Natural killer cell treated with Interleukin-12 subunit alpha and Interleukin-12 subunit beta and Interleukin-15 and Interleukin-18, amount 100 ng/mL, for 72 hours (primary cell): ENCODE measurements around the gene BHLHE41. TPM values are rescaled to one million over a fixed set of nuclear protein-coding genes. Genes with fewer than 3 reads are reported as not detected.

ENCODE experiments used
- ATAC-seq, 2 donors: fragments of 150-1000 bp; cut with Tn5 transposase in 1 of 2; sonication (Bioruptor Pico), chemical (Tn5 transposase) in 1 of 2; 2 replicates each; pipeline ENCODE4 v1.10.0; 2021
- DNase-seq: peaks from one replicate; pipeline ENCODE4 v3.0.0; 2022; ENCODE audit warnings: low spot score
- H3K27ac Mint-ChIP-seq, 2 donors: 1 replicate in 1 of 2; 2 replicates in 1 of 2; pipeline ENCODE4 v1.8.0; 2022; ENCODE audit warnings: mixed read lengths in 2 of 2, mild to moderate bottlenecking in 1 of 2, moderate library complexity in 1 of 2
- H3K27me3 Mint-ChIP-seq, 2 donors: 1 replicate in 1 of 2; 2 replicates in 1 of 2; pipeline ENCODE4 v1.8.0; 2022; ENCODE audit warnings: mixed read lengths in 2 of 2
- H3K36me3 Mint-ChIP-seq: one replicate; pipeline ENCODE4 v1.8.0; 2022; ENCODE audit warnings: mixed read lengths
- H3K4me1 Mint-ChIP-seq, 2 donors: 1 replicate in 1 of 2; 2 replicates in 1 of 2; pipeline ENCODE4 v1.8.0; 2022; ENCODE audit warnings: low read depth in 2 of 2, mixed read lengths in 2 of 2, mild to moderate bottlenecking in 1 of 2
- H3K4me3 Mint-ChIP-seq: one replicate; pipeline ENCODE4 v1.8.0; 2022; ENCODE audit warnings: mixed read lengths
- H3K9me3 Mint-ChIP-seq: 2 replicates; pipeline ENCODE4 v1.8.0; 2022; ENCODE audit warnings: mixed read lengths
- total RNA-seq, 2 donors: library from RNA; stranded (reverse); gene quantifications; one replicate each; pipeline ENCODE4 v1.2.3, GENCODE V29; 2022

Gene BHLHE41
- total RNA-seq, 2 donors from 2014 or later: not detected

- Mint-ChIP-seq H3K4me3 (no peak overlapping the region), H3K36me3 (no peaks in the 10 kb centered on the region), H3K27ac (no peak overlapping the region), H3K4me1 (peaks cover 12 to 18% of the 10 kb centered on the region in 2 donors), H3K27me3 (peaks cover 43 to 58% of the 10 kb centered on the region in 2 donors), H3K9me3 (no peaks in the 10 kb centered on the region)
- ATAC-seq (no peak), DNase-seq (no peak)
Measured at GRCh38 chr12:26116829-26117715, 7.8 kb downstream of the BHLHE41 start.

GRCh38 chr12:26114720-26115401, 10.0 kb downstream of the BHLHE41 start:
- Mint-ChIP-seq H3K9me3 (no peaks in the 10 kb centered on the region), H3K4me1 (peaks cover 6 to 12% of the 10 kb centered on the region in 2 donors), H3K27ac (no peak overlapping the region), H3K27me3 (peaks cover 34 to 53% of the 10 kb centered on the region in 2 donors), H3K4me3 (peak overlapping the region; percentile 65), H3K36me3 (no peaks in the 10 kb centered on the region)
- ATAC-seq: no peak
- DNase-seq: no peak

- Mint-ChIP-seq H3K4me3 (peak overlapping the region; percentile 65), H3K27me3 (peaks cover 32 to 53% of the 10 kb centered on the region in 2 donors), H3K4me1 (peaks cover 6 to 12% of the 10 kb centered on the region in 2 donors), H3K9me3 (no peaks in the 10 kb centered on the region), H3K36me3 (no peaks in the 10 kb centered on the region), H3K27ac (no peak overlapping the region)
- DNase-seq (no peak), ATAC-seq (peak; percentile 89 to 91)
Measured at GRCh38 chr12:26113853-26114719, 10.8 kb downstream of the BHLHE41 start.

- H3K27ac Mint-ChIP-seq: no peak overlapping the region
- peaks cover 6 to 12% of the 10 kb centered on the region in 2 donors for H3K4me1 Mint-ChIP-seq
- DNase-seq (no peak), ATAC-seq (no peak)
- H3K36me3 Mint-ChIP-seq: no peaks in the 10 kb centered on the region
- peak overlapping the region; percentile 56 for H3K4me3 Mint-ChIP-seq
- H3K9me3 Mint-ChIP-seq: no peaks in the 10 kb centered on the region
- peaks cover 29 to 59% of the 10 kb centered on the region in 2 donors for H3K27me3 Mint-ChIP-seq
Measured at GRCh38 chr12:26113181-26113654, 11.6 kb downstream of the BHLHE41 start.

- no peaks in the 10 kb centered on the region for H3K36me3 Mint-ChIP-seq
- H3K4me1 Mint-ChIP-seq: peaks cover 6 to 12% of the 10 kb centered on the region in 2 donors
- H3K27ac Mint-ChIP-seq: no peak overlapping the region
- ATAC-seq (no peak), DNase-seq (no peak)
- peaks cover 34 to 64% of the 10 kb centered on the region in 2 donors for H3K27me3 Mint-ChIP-seq
- no peaks in the 10 kb centered on the region for H3K9me3 Mint-ChIP-seq
- no peak overlapping the region for H3K4me3 Mint-ChIP-seq
Measured at GRCh38 chr12:26112703-26113147, 12.1 kb downstream of the BHLHE41 start.

- no peaks in the 10 kb centered on the region for H3K36me3 Mint-ChIP-seq
- peaks cover 31 to 66% of the 10 kb centered on the region in 2 donors for H3K27me3 Mint-ChIP-seq
- H3K4me1 Mint-ChIP-seq: peaks cover 6 to 12% of the 10 kb centered on the region in 2 donors
- ATAC-seq: no peak
- no peak overlapping the region for H3K27ac Mint-ChIP-seq
- no peak overlapping the region for H3K4me3 Mint-ChIP-seq
- DNase-seq: no peak
- H3K9me3 Mint-ChIP-seq: no peaks in the 10 kb centered on the region
Measured at GRCh38 chr12:26112232-26112631, 12.6 kb downstream of the BHLHE41 start.

- no peaks in the 10 kb centered on the region for H3K9me3 Mint-ChIP-seq
- no peak for ATAC-seq
- no peak overlapping the region for H3K27ac Mint-ChIP-seq
- H3K36me3 Mint-ChIP-seq: no peaks in the 10 kb centered on the region
- peaks cover 6 to 10% of the 10 kb centered on the region in 2 donors for H3K4me1 Mint-ChIP-seq
- peaks cover 27 to 65% of the 10 kb centered on the region in 2 donors for H3K27me3 Mint-ChIP-seq
- no peak for DNase-seq
- no peak overlapping the region for H3K4me3 Mint-ChIP-seq
Measured at GRCh38 chr12:26109343-26109881, 15.4 kb downstream of the BHLHE41 start.

GRCh38 chr12:26108915-26109314, 15.9 kb downstream of the BHLHE41 start:
- H3K27me3 Mint-ChIP-seq: peaks cover 27 to 65% of the 10 kb centered on the region in 2 donors
- no peaks in the 10 kb centered on the region for H3K9me3 Mint-ChIP-seq
- H3K4me1 Mint-ChIP-seq: peaks cover 6 to 10% of the 10 kb centered on the region in 2 donors
- no peak overlapping the region for H3K4me3 Mint-ChIP-seq
- no peaks in the 10 kb centered on the region for H3K36me3 Mint-ChIP-seq
- ATAC-seq (no peak), DNase-seq (no peak)
- H3K27ac Mint-ChIP-seq: no peak overlapping the region

- no peak for ATAC-seq
- Mint-ChIP-seq H3K36me3 (no peaks in the 10 kb centered on the region), H3K27ac (no peak overlapping the region), H3K9me3 (no peaks in the 10 kb centered on the region), H3K4me3 (no peak overlapping the region), H3K27me3 (peaks cover 19 to 44% of the 10 kb centered on the region in 2 donors), H3K4me1 (no peaks in the 10 kb centered on the region)
- DNase-seq: no peak
Measured at GRCh38 chr12:26106347-26106746, 18.5 kb downstream of the BHLHE41 start.

- DNase-seq (no peak), ATAC-seq (no peak)
- no peaks in the 10 kb centered on the region for H3K36me3 Mint-ChIP-seq
- no peak overlapping the region for H3K27ac Mint-ChIP-seq
- H3K27me3 Mint-ChIP-seq: peaks cover 14 to 23% of the 10 kb centered on the region in 2 donors
- no peaks in the 10 kb centered on the region for H3K4me1 Mint-ChIP-seq
- H3K4me3 Mint-ChIP-seq: no peak overlapping the region
- no peaks in the 10 kb centered on the region for H3K9me3 Mint-ChIP-seq
Measured at GRCh38 chr12:26102953-26103352, 21.9 kb downstream of the BHLHE41 start.

GRCh38 chr12:26101763-26102162, 23.1 kb downstream of the BHLHE41 start:
- ATAC-seq (no peak), DNase-seq (no peak)
- Mint-ChIP-seq H3K27me3 (peaks cover 11 to 16% of the 10 kb centered on the region in 2 donors), H3K4me1 (no peaks in the 10 kb centered on the region), H3K27ac (no peak overlapping the region), H3K4me3 (no peak overlapping the region), H3K9me3 (no peaks in the 10 kb centered on the region), H3K36me3 (no peaks in the 10 kb centered on the region)

- Mint-ChIP-seq H3K9me3 (no peaks in the 10 kb centered on the region), H3K27me3 (peaks cover 11 to 16% of the 10 kb centered on the region in 2 donors), H3K4me3 (no peak overlapping the region), H3K36me3 (no peaks in the 10 kb centered on the region), H3K27ac (no peak overlapping the region), H3K4me1 (no peaks in the 10 kb centered on the region)
- DNase-seq (no peak), ATAC-seq (no peak)
Measured at GRCh38 chr12:26101350-26101734, 23.5 kb downstream of the BHLHE41 start.
